ENCODE measurements around the gene NUDT13. TPM values are rescaled to one million over a fixed set of nuclear protein-coding genes. Genes with fewer than 3 reads are reported as not detected.

Gene NUDT13
- total RNA-seq, 2 donors from 2014 or later: 0.97 to 1.6 TPM

DNA sequence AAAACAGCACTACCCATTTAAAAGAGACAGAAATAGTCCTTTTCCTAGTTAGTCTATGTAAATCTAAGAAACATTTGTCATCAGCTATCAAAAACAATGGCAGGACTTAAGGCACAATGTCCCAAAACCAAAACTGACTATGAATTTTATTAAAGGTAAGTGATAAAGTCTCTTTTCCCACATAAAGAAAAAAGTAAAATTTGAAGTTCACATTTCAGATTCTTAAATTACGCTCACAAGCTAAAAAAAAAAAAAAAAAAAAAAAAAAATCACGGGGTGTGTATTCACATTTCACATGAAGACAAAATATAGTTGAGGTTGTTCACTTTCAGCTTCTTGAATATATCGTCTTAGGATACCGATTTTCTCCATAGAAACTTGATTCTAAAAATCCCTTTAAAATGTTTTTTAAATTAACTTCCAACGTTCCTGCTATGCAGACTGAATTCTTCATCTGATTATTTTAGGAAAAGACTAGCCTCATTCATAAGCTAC lies 15.2 kb upstream of the NUDT13 start:
- Histone ChIP-seq H3K9me3 (no peaks in the 10 kb centered on the region), H3K27me3 (replicated peaks; ENCODE audit: insufficient read depth) (no peaks in the 10 kb centered on the region), H3K36me3 (no peaks in the 10 kb centered on the region), H3K4me3 (peak overlapping the region; percentile 58 to 68), H3K4me1 (replicated peaks) (no peaks in the 10 kb centered on the region), H3K27ac (peak overlapping the region; percentile 93 to 96)
- no peak for DNase-seq (ENCODE audit: low spot score)
- 2% methylated on average over 5 of the region's 5 CpGs for WGBS
- intact Hi-C loops (cut with DNase I): loop anchor here (5.0 kb wide), 2 partner anchors 72 to 152 kb away; partner anchors contain the start of genes DNAJC9, ECD and FAM149B1
- TF ChIP-seq, protein P1, sequence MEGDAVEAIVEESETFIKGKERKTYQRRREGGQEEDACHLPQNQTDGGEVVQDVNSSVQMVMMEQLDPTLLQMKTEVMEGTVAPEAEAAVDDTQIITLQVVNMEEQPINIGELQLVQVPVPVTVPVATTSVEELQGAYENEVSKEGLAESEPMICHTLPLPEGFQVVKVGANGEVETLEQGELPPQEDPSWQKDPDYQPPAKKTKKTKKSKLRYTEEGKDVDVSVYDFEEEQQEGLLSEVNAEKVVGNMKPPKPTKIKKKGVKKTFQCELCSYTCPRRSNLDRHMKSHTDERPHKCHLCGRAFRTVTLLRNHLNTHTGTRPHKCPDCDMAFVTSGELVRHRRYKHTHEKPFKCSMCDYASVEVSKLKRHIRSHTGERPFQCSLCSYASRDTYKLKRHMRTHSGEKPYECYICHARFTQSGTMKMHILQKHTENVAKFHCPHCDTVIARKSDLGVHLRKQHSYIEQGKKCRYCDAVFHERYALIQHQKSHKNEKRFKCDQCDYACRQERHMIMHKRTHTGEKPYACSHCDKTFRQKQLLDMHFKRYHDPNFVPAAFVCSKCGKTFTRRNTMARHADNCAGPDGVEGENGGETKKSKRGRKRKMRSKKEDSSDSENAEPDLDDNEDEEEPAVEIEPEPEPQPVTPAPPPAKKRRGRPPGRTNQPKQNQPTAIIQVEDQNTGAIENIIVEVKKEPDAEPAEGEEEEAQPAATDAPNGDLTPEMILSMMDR (IDR thresholded peaks at IDR 0.05): no peak
- no peak for TF ChIP-seq POLR2A (IDR thresholded peaks at IDR 0.05)

DNA sequence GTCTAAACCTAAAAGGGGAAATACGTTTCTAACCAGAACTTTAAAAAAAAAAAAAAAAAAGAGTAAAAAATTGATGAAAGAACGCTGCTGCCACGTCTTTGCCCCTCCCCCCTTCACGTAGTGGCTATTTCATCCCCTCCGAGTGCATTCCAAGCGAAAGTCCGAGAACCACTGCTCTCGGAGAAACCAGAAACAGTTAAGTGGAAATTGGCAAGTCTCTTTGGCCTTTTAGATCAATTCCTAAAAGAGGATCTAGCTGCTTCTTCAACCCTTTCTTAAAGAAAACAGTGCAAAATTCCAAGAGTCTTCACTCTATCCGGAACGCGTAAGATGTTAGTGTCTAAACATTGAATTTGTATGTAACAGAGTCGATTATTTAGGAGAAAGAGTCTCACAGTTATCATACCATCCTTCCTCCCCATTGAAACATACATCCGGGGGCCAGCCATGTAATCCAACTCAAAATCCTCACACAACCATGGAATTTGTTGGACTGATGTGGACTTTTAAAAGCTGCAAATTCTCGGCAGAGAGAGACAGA lies 14.7 kb upstream of the NUDT13 start:
- H3K9me3 ChIP-seq: no peaks in the 10 kb centered on the region
- no peaks in the 10 kb centered on the region for H3K27me3 ChIP-seq (replicated peaks; ENCODE audit: insufficient read depth)
- H3K4me1 ChIP-seq (replicated peaks): no peaks in the 10 kb centered on the region
- intact Hi-C loops (cut with DNase I): loop anchor here (5.0 kb wide), 2 partner anchors 72 to 152 kb away; partner anchors contain the start of genes DNAJC9, ECD and FAM149B1
- peak overlapping the region; percentile 93 to 96 for H3K27ac ChIP-seq
- peak overlapping the region; percentile 58 to 68 for H3K4me3 ChIP-seq
- TF ChIP-seq POLR2A (IDR thresholded peaks at IDR 0.05) (no peak), POLR2AphosphoS5 (IDR thresholded peaks at IDR 0.05) (peak; percentile 26)
- TF ChIP-seq, protein P1 (IDR thresholded peaks at IDR 0.05): no peak
- H3K36me3 ChIP-seq: no peaks in the 10 kb centered on the region
- DNase-seq (ENCODE audit: low spot score): peak; percentile 39
- under 1% methylated on average over 14 of the region's 14 CpGs for WGBS

DNA sequence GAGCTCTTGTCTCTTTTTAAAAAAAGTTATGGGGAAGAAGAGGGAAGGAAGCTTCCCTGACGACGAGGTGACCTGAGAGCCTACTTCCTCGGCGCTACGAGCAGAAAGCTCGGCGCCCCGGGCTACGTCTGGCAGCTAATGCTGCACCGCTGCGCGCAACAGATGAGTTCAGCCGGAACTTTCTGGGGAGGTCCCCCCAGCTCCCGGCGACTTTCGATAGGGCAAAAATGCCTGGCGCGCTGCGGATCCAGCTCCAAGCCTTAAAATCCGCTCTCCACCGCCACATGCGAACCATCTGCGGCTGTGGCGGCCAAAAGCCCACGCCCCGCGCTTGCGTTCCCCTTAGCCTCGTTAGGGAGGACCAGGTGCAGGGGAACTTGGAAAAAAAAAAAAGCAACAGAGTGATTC lies 14.2 kb upstream of the NUDT13 start:
- Histone ChIP-seq H3K27ac (peak overlapping the region; percentile 93 to 96), H3K9me3 (no peaks in the 10 kb centered on the region), H3K27me3 (replicated peaks; ENCODE audit: insufficient read depth) (no peaks in the 10 kb centered on the region), H3K4me1 (replicated peaks) (no peaks in the 10 kb centered on the region), H3K36me3 (no peaks in the 10 kb centered on the region), H3K4me3 (peak overlapping the region; percentile 58 to 68)
- peak; percentile 73 for DNase-seq (ENCODE audit: low spot score)
- under 1% methylated on average over 29 of the region's 29 CpGs for WGBS
- intact Hi-C loops (cut with DNase I): loop anchor here (5.0 kb wide), 2 partner anchors 71 to 151 kb away; partner anchors contain the start of genes DNAJC9, ECD and FAM149B1
- no peak for TF ChIP-seq POLR2AphosphoS5 (IDR thresholded peaks at IDR 0.05)
- TF ChIP-seq POLR2A (IDR thresholded peaks at IDR 0.05): peak; percentile 33
- TF ChIP-seq, protein P1 (IDR thresholded peaks at IDR 0.05): no peak

DNA sequence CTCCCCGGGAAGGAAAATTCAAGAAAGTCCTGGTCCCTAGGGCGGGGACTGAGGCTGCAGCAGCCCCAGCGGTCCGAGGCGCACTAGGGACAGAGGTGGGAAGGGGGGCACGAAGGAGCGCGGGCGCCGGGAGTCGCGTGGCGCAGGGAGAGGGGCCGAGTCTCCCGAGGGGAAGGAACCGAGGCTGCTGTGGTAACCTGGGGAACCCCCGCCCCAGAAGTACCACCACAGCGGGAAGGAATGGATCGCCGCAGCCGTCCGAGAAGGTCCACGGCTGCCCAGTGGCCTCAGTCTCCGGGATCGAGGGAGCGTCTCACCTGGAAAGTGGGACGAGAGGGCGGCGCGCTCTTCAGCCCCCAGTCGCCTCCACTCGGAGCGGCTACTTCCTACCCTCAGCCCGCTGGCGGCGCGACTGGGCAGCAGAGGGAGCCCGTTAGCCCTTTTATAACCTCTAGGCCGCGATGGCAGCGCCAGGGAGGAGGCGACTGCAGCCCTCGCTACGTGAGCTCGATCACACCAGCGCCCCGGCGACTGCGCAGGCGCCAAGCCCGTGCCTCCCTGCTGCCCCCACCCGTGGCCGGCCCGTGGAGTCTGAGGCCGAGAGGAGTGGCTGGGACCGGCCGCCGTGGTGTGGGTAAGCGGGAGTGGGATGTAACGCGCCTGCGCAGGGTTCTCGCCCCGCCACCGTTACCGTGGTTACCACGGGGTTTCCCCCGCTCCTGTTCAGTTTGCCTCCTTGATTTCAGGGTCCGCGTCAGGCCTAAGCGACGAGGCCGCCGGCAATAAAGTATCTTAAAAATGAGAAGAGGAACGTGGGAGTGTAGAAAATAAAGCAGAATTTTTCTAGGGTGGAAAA lies 13.6 kb upstream of the NUDT13 start, which contains the start of gene P4HA1:
TSS of gene P4HA1 (minus strand) at position 418 of the 856 bp plus-strand sequence. CDS start 21,983 bp downstream, outside the sequence.
- TF ChIP-seq, protein P1 (IDR thresholded peaks at IDR 0.05): peak; percentile 39 to 90 (median 77)
- TF ChIP-seq POLR2A (IDR thresholded peaks at IDR 0.05) (peak; percentile 91), POLR2AphosphoS5 (IDR thresholded peaks at IDR 0.05) (peak; percentile 95)
- WGBS: under 1% methylated on average over 69 of the region's 75 CpGs
- peak within 1 kb of the TSS; percentile 58 to 68 for H3K4me3 ChIP-seq
- no peaks in the 10 kb centered on the region for H3K27me3 ChIP-seq (replicated peaks; ENCODE audit: insufficient read depth)
- peak; percentile 98 for DNase-seq (ENCODE audit: low spot score)
- H3K36me3 ChIP-seq: no peaks in the 10 kb centered on the region
- H3K9me3 ChIP-seq: no peaks in the 10 kb centered on the region
- H3K27ac ChIP-seq: peak within 1 kb of the TSS; percentile 93 to 96
- intact Hi-C loops (cut with DNase I): loop anchor here (5.0 kb wide), 2 partner anchors 71 to 151 kb away; partner anchors contain the start of genes DNAJC9, ECD and FAM149B1
- no peaks in the 10 kb centered on the region for H3K4me1 ChIP-seq (replicated peaks)
